ENCODE measurements around the gene ENTPD1.

GRCh38 chr10:95782318-95782717 is 26.4 kb downstream of the ENTPD1 start:
- TF ChIP-seq CTCF (IDR thresholded peaks at IDR 0.05; ENCODE audit: insufficient read depth, low read length, poor library complexity, severe bottlenecking): no peak
- TF ChIP-seq EZH2phosphoT487 (conservative IDR thresholded peaks at IDR 0.05; ENCODE audit: low read length): no peak

Measured in SU-DHL-6 (cell line).